Left cardiac atrium (tissue), 4 donors: ENCODE data around the gene NBPF3. TPM values are rescaled to one million over a fixed set of nuclear protein-coding genes. Genes with fewer than 3 reads are reported as not detected.
"Not testable (repeated sequence)": the region's sequence is repeated elsewhere in the genome, so short reads cannot be mapped to it uniquely, and the experiment has no call there.

Experiments
- ATAC-seq, 2 donors: fragments of 200-7000 bp; cut with Tn5 transposase; one replicate each; pipeline ENCODE4 v1.9.1; 2020; ENCODE audit warnings: mild to moderate bottlenecking in 2 of 2, moderate library complexity in 2 of 2
- DNase-seq: peaks from one replicate; pipeline ENCODE4 v3.0.0-alpha.2; 2020
- intact Hi-C, 2 donors: fragments of 100-400 bp; cut with DNase I; formaldehyde crosslinking; loops; one replicate each; pipeline versions ENCODE4 v1.14.1 to v1.15.1; 2022 to 2023
- total RNA-seq, 2 donors: library from RNA; stranded (reverse); fragmentation: NEBNext Ultra II Directional; extraction: Animal tissue kit (Norgen Biotek cat#: 25700); gene quantifications; one replicate each; pipeline ENCODE4 v1.2.1, GENCODE V29; 2021
- donor health status: DM: no; HTN: yes; CAD: no.
- donor health status: DM: no; HTN: yes; CAD: no; lungs with severe emphysema.
- donor health status: DM: yes; HTN: yes; CAD: no.
- donor health status: Dilated cardiomyopathy.

The NBPF3 gene
- total RNA-seq, 2 donors from 2014 or later, result 6.5 to 6.8 TPM

- DNase-seq, result no peak
- intact Hi-C loops, result loop anchor here (5.0 to 10.0 kb wide), 2 partner anchors 142 to 145 kb away; no protein-coding TSS in a partner anchor
- ATAC-seq, result no peak
These were observed 70.2 kb downstream of the NBPF3 start for GRCh38 chr1:21510113-21510493.

GRCh38 chr1:21510885-21511578, 71.1 kb downstream of the NBPF3 start:
- no peak for DNase-seq
- no peak for ATAC-seq
- intact Hi-C loops, result loop anchor here (5.0 to 10.0 kb wide), 2 partner anchors 141 to 144 kb away; no protein-coding TSS in a partner anchor

GRCh38 chr1:21511579-21512522, 71.9 kb downstream of the NBPF3 start:
- intact Hi-C loops, result loop anchor here (5.0 to 10.0 kb wide), 2 partner anchors 140 to 143 kb away; no protein-coding TSS in a partner anchor
- ATAC-seq, result peak; percentile 68 to 85
- DNase-seq, result peak; percentile 62

GRCh38 chr1:21514245-21514644, 74.3 kb downstream of the NBPF3 start:
- intact Hi-C loops, result loop anchor here (5.0 to 10.0 kb wide), 2 partner anchors 138 to 141 kb away; no protein-coding TSS in a partner anchor
- DNase-seq (no peak), ATAC-seq (no peak)

GRCh38 chr1:21517161-21517589, 77.2 kb downstream of the NBPF3 start:
- DNase-seq (no peak), ATAC-seq (no peak)
- intact Hi-C loops, result loop anchor here in 1 of 2 donors (10.0 kb wide), 1 partner anchor 138 kb away; no protein-coding TSS in a partner anchor

- intact Hi-C loops, result loop anchor here in 1 of 2 donors (10.0 kb wide), 1 partner anchor 137 kb away; no protein-coding TSS in a partner anchor
- no peak for DNase-seq
- ATAC-seq, result no peak
These were observed 77.9 kb downstream of the NBPF3 start for GRCh38 chr1:21517660-21518480.

- no peak for ATAC-seq
- DNase-seq, result no peak
- intact Hi-C loops, result loop anchor here in 1 of 2 donors (10.0 kb wide), 1 partner anchor 136 kb away; no protein-coding TSS in a partner anchor
These were observed 79.0 kb downstream of the NBPF3 start for GRCh38 chr1:21518774-21519455.

- not testable (repeated sequence) for DNase-seq, ATAC-seq
- intact Hi-C loops, result loop anchor here in 1 of 2 donors (10.0 kb wide), 1 partner anchor 135 kb away; no protein-coding TSS in a partner anchor
These were observed 79.6 kb downstream of the NBPF3 start for GRCh38 chr1:21519486-21520070.

GRCh38 chr1:21520899-21521716, 81.2 kb downstream of the NBPF3 start:
- ATAC-seq (peak in 1 of 2 donors; percentile 41), DNase-seq (no peak)
- intact Hi-C loops, result no loop called here

- intact Hi-C loops, result no loop called here
- no peak for DNase-seq
- no peak for ATAC-seq
These were observed 81.8 kb downstream of the NBPF3 start for GRCh38 chr1:21521717-21522060.

GRCh38 chr1:21522525-21523038, 82.6 kb downstream of the NBPF3 start:
- intact Hi-C loops, result no loop called here
- DNase-seq (no peak), ATAC-seq (no peak)

- intact Hi-C loops, result no loop called here
- DNase-seq, result no peak
- no peak for ATAC-seq
These were observed 83.4 kb downstream of the NBPF3 start for GRCh38 chr1:21523297-21523813.

- intact Hi-C loops, result no loop called here
- DNase-seq, result no peak
- ATAC-seq, result no peak
These were observed 84.3 kb downstream of the NBPF3 start for GRCh38 chr1:21524220-21524619.

- DNase-seq, result peak; percentile 39
- ATAC-seq, result no peak
These were observed 84.9 kb downstream of the NBPF3 start for GRCh38 chr1:21524686-21525339.

GRCh38 chr1:21525340-21525717, 85.4 kb downstream of the NBPF3 start:
- intact Hi-C loops, result no loop called here
- no peak for DNase-seq
- no peak for ATAC-seq

More at GRCh38 chr1:21524686-21525339, 84.9 kb downstream of the NBPF3 start:
- intact Hi-C loops, result no loop called here

- ATAC-seq (no peak), DNase-seq (no peak)
- intact Hi-C loops, result no loop called here
These were observed 86.5 kb downstream of the NBPF3 start for GRCh38 chr1:21526441-21526840.
